ENCODE data around the gene SLC39A11. TPM values are rescaled to one million over a fixed set of nuclear protein-coding genes. Genes with fewer than 3 reads are reported as not detected.
A peak's percentile ranks its signal among the peaks of the same experiment; 100 is the strongest.

The SLC39A11 gene
- total and polyA plus RNA-seq, 2 of the 13 experiments (the other 11 are each of a cell fraction or from before 2014, with no cell fraction given): 17.2 to 31.5 TPM

GRCh38 chr17:72665852-72666851 is 426.3 kb downstream of the SLC39A11 start (continued):
- TF ChIP-seq RFXAP (CRISPR knock-in tag; IDR thresholded peaks at IDR 0.05; ENCODE audit: borderline replicate concordance): 0 out of 2 replicates have a peak, but pooled peaks have one; percentile 21
- peak; percentile 37 for TF ChIP-seq RBM22 (optimal IDR thresholded peaks at IDR 0.05; ENCODE audit: low read length)
- TF ChIP-seq SMAD9 (CRISPR knock-in tag; IDR thresholded peaks at IDR 0.05): 0 out of 2 replicates have a peak, but pooled peaks have one; percentile 69
- TF ChIP-seq NCOA1 (CRISPR knock-in tag; IDR thresholded peaks at IDR 0.05): no peak
- peak in 1 of 2 experiments; percentile 47; a peak in 2 of 4 replicates for TF ChIP-seq EP300 (IDR thresholded peaks at IDR 0.05; ENCODE audit: low read depth in 2 of 2, low read length in 2 of 2)
- TF ChIP-seq EP300 (CRISPR knock-in tag; IDR thresholded peaks at IDR 0.05; ENCODE audit: borderline replicate concordance): no peak
- TF ChIP-seq MLX (CRISPR knock-in tag; IDR thresholded peaks at IDR 0.05): peak; percentile 52; the same call in 1 of the 2 replicates
- TF ChIP-seq SP2 (CRISPR knock-in tag; IDR thresholded peaks at IDR 0.05): no peak
- peak; percentile 42; the same call in 1 of the 2 replicates for TF ChIP-seq FOXP4 (CRISPR knock-in tag; IDR thresholded peaks at IDR 0.05)
- TF ChIP-seq FOXK1 (CRISPR knock-in tag; IDR thresholded peaks at IDR 0.05; ENCODE audit: borderline replicate concordance, low read depth): peak; percentile 19; the same call in 1 of the 2 replicates
- peak; percentile 65 for TF ChIP-seq ARID5B (CRISPR knock-in tag; IDR thresholded peaks at IDR 0.05)
- peak; percentile 70 for TF ChIP-seq RARA (CRISPR knock-in tag; IDR thresholded peaks at IDR 0.05)
- no peak for TF ChIP-seq ZNF768 (CRISPR knock-in tag; IDR thresholded peaks at IDR 0.05)
- TF ChIP-seq ZNF563 (CRISPR knock-in tag; IDR thresholded peaks at IDR 0.05): no peak
- 0 out of 2 replicates have a peak, but pooled peaks have one; percentile 31 for TF ChIP-seq KAT8 (CRISPR knock-in tag; IDR thresholded peaks at IDR 0.05)
- TF ChIP-seq TRIM22 (IDR thresholded peaks at IDR 0.05): no peak
- TF ChIP-seq NFIC (IDR thresholded peaks at IDR 0.05; ENCODE audit: low read length): peak; percentile 53; the same call in 1 of the 2 replicates

Measured in HepG2 (cell line).